Activated T-cell treated with anti-CD3 and anti-CD28 coated beads, Interleukin-2, amount 50 U/mL, for 48 hours (primary cell): ENCODE data around the gene RPL36.
A peak's percentile ranks its signal among the peaks of the same experiment; 100 is the strongest.
"Not testable (repeated sequence)": the region's sequence is repeated elsewhere in the genome, so short reads cannot be mapped to it uniquely, and the experiment has no call there.

Source experiments
- DNase-seq, 2 experiments: peaks; one replicate each; pipeline ENCODE4 v3.0.0-alpha.2; 2020

Gene RPL36

GRCh38 chr19:5707576-5708575 lies 17.8 kb downstream of the RPL36 start:
- DNase-seq = no peak

DNA sequence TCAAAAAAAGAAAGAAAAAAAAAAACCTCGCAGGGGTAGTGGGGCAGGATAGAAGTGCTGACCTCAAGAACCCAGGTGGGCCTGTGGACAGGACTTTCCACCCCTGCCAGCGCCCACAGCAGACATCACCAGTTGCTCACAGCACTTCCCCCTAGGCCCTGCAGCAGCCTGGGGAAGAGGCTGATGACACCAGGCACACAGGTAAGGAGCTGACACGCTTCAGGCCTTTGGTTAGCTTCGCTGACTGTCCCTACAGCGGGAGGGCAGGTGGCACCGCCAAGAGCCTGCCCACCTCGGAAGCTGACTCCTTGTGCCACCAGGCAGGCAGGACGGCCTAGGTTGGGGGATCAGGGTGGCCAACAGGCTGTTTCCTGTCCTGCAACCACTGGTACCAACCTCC lies 20.9 kb downstream of the RPL36 start:
- DNase-seq = no peak

DNA sequence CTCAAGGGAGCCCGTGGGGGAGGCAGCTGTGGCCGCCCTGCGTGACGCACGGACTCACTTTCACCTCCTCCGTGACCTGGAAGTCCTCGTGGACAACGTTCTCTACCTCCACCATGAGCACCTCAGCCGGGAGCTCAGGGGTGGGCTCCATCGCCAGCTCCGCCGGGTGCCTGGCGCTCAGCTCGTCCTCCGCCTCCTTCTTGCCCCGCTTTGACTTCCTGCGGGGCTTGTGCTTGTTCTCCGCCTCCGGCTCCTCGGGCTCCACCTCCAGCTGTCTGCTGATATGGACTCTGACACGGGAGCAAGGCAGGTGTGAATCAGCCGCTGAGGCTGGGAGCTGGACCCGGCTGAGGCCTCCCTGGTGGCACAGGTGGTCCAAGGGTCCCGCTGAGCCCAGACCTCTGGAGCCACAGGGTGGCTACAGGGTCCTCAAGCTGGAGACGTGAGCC lies 21.6 kb downstream of the RPL36 start:
- no peak for DNase-seq

DNA sequence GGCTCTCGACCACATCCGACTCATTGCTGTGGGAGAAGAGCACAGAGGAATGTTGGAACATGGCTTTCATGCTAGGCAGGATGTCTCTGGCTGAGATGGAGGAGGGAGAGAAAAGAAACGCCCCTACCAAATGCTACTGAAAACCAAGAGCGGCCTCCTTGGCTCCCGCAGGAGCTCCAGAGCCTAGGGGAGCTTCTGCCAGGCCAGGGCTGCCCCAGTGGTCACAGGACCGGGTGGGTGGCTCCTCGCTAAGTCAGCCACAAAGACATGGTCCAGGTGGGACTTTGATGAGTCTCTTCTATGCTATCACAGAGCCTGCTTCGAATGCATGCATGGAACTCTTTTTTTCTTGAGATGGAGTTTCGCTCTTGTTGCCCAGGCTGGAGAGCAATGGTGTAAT lies 23.1 kb downstream of the RPL36 start:
- no peak for DNase-seq

DNA sequence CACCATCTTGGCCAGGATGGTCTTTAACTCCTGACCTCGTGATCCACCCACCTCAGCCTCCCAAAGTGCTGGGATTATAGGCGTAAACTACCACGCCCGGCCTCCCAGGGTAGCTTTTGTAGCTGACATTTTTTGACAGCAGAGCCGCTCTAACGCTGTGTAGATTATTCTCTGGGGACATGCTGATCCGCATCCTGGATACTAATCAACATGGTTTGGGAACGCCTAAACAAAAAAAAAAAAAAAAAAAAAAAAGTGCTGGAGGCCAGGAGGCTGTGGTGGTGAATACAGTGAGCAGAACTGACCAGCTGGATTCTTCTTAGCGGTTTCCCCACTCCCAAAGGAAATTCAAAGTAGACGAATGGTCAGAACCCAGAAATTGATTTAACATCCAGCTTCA lies 24.7 kb downstream of the RPL36 start:
- no peak for DNase-seq

DNA sequence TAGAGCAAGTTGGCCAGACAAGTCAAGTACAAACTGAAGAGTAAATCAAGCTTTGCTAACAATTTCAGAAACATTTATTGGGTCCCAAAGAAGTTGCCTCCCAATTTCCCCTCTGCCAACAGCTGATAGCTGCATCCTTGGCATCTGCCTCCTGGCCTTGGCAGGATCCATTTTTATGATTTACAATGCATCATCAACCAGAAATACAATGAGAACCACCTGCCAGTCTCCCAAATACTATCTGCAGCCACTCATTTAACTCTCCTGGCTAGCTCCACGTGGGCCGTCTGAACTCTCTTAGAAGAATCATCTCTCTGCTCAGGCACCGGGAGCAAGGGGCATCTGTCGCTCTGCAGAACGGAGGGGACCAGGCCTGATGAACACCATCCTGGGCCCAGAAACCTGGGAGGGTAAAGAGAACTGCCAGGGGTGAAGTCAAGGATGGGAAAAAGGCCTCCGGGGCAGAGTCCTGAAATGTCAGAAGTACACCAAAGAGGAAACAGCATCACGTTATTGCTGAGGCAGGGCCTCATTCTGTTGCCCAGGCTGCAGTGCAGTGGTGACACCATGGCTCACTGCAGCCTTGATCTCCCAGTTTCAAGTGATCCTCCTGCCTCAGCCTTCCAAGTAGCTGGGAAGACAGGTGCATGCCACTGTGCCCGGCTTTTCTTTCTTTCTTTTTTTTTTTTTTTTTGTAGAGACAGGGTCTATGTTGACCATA lies 27.3 kb downstream of the RPL36 start:
- DNase-seq = no peak

- peak; percentile 79 to 81 for DNase-seq
Measured at GRCh38 chr19:5718037-5718578, 28.0 kb downstream of the RPL36 start.

GRCh38 chr19:5718579-5719273 lies 28.6 kb downstream of the RPL36 start:
- DNase-seq = peak; percentile 69 to 72

DNA sequence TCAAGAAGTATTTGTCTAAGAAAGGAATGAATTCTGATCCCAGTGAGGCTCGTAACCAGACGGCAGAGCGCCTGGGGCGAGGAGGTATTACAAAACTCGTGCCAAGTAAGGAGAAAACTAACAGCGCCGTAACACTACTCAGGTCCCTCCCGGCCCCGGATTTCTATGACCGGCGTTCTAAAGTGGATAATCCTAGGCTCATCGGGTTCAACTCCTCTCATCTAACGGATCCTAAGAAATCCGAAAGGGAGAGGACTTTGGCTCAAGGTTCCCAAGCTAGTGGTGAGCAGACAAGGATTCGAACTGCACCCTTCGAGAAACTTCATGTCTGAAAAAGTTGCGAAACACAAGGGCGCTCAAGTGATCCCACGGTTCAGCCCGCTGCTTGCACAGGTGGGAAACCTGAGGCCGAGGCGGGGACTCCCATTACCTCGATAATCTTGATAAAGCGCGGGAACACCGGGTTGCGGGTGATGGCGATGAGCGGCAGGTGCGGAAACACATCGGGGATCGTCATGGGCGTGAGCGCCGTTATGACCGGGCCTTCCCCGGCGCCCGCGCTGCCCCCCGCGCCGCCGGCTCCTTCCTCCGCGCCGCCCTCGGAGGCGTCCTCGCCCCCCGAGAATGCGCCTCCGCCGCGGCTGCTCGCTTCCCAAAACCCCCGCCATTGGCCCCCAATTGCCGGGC lies 29.3 kb downstream of the RPL36 start:
- DNase-seq = peak; percentile 58 to 59

- DNase-seq = peak; percentile 99
Measured at GRCh38 chr19:5719961-5720790, 30.1 kb downstream of the RPL36 start, which contains the start of the genes CATSPERD and LONP1. Gene CATSPERD (plus strand): TSS chr19:5720637. CDS start chr19:5720738, 101 bp downstream. Gene LONP1 (minus strand): TSS chr19:5720146. CDS start chr19:5720132, 14 bp downstream.

- DNase-seq = no peak
Measured at GRCh38 chr19:5727453-5728050, 37.5 kb downstream of the RPL36 start.

DNA sequence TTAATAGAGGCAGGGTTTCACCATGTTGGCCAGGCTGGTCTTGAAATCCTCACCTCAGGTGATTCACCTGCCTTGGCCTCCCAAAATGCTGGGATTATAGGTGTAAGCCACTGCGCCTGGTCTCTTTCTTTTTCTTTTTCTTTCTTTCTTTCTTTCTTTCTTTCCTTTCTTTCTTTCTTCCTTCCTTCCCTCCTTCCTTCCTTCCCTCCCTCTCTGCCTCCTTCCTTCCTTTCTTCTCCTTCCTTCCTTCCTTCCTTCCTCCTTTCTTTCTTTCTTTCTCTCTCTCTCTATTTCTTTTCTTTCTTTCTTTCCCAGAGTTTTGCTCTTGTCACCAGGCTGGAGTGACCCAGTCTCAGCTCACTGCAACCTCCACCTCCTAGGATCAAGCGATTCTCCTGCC lies 43.1 kb downstream of the RPL36 start:
- DNase-seq = not testable (repeated sequence)

DNA sequence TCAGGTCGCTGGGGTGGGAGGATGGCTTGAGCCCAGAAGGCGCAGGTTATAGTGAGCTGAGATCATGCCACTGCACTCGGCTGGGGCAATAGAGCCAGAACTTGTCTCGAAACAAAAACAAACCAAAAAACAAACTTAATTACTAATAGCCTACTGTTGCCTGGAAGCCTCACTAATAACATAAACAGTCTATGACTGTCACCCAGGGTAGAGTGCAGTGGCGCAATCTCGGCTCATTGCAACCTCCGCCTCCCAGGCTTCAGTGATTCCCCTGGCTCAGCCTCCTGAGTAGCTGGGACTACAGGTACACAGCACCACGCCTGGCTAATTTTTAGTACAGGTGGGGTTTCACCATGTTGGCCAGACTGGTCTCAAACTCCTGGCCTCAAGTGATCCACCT lies 48.3 kb downstream of the RPL36 start:
- no peak for DNase-seq
